AG09319 (cell line): ENCODE results near the gene POMGNT2.

Experiments
- DNase-seq: peaks from one replicate; pipeline ENCODE4 v3.0.0-alpha.2; 2010; ENCODE audit warnings: low read depth; ENCODE audit errors: extremely low read depth
- CTCF ChIP-seq: IDR thresholded peaks from 2 replicates; pipeline ENCODE4 v1.5.1; 2011; ENCODE audit warnings: low read depth, mild to moderate bottlenecking, inconsistent platforms, low read length, moderate library complexity

The POMGNT2 gene

GRCh38 chr3:43123895-43124294, 18.0 kb upstream of the POMGNT2 start:
- no peak for DNase-seq
- TF ChIP-seq CTCF, result no peak

GRCh38 chr3:43120937-43121336, 15.1 kb upstream of the POMGNT2 start:
- no peak for TF ChIP-seq CTCF
- no peak for DNase-seq

GRCh38 chr3:43117257-43117656, 11.4 kb upstream of the POMGNT2 start:
- no peak for DNase-seq
- no peak for TF ChIP-seq CTCF

- no peak for DNase-seq
- TF ChIP-seq CTCF, result no peak
These were observed 7.8 kb upstream of the POMGNT2 start for GRCh38 chr3:43113671-43114070.

GRCh38 chr3:43106293-43106628, 382 bp upstream of the POMGNT2 start:
- DNase-seq, result no peak
- no peak for TF ChIP-seq CTCF

- no peak for TF ChIP-seq CTCF
- no peak for DNase-seq
These were observed 951 bp downstream of the POMGNT2 start for GRCh38 chr3:43104660-43105595.

- no peak for TF ChIP-seq CTCF
- DNase-seq, result no peak
These were observed 1.8 kb downstream of the POMGNT2 start for GRCh38 chr3:43104039-43104438.
